Activated naive CD8-positive, alpha-beta T cell (primary cell): ENCODE data around the gene IGF2.

ENCODE experiments used
- H3K27ac Mint-ChIP-seq: one replicate; pipeline ENCODE4 v1.8.0; 2021; ENCODE audit warnings: mixed read lengths
- H3K27me3 Mint-ChIP-seq: one replicate; pipeline ENCODE4 v1.8.0; 2021; ENCODE audit warnings: mixed read lengths
- H3K36me3 Mint-ChIP-seq: one replicate; pipeline ENCODE4 v1.8.0; 2021; ENCODE audit warnings: mixed read lengths
- H3K4me1 Mint-ChIP-seq: one replicate; pipeline ENCODE4 v1.8.0; 2021; ENCODE audit warnings: low read depth, mixed read lengths
- H3K4me3 Mint-ChIP-seq: one replicate; pipeline ENCODE4 v1.8.0; 2021; ENCODE audit warnings: mild to moderate bottlenecking, mixed read lengths
- H3K9me3 Mint-ChIP-seq: one replicate; pipeline ENCODE4 v1.8.0; 2021; ENCODE audit warnings: low read depth, mixed read lengths

IGF2 gene

GRCh38 chr11:2101171-2101675 lies 38.0 kb downstream of the IGF2 start:
- H3K27me3 Mint-ChIP-seq: no peaks in the 10 kb centered on the region
- no peak overlapping the region for H3K27ac Mint-ChIP-seq
- peaks cover 2% of the 10 kb centered on the region for H3K4me1 Mint-ChIP-seq
- no peak overlapping the region for H3K4me3 Mint-ChIP-seq
- no peaks in the 10 kb centered on the region for H3K9me3 Mint-ChIP-seq
- no peaks in the 10 kb centered on the region for H3K36me3 Mint-ChIP-seq

- Mint-ChIP-seq H3K27me3 (no peaks in the 10 kb centered on the region), H3K4me1 (peaks cover 2% of the 10 kb centered on the region), H3K36me3 (no peaks in the 10 kb centered on the region), H3K4me3 (no peak overlapping the region), H3K27ac (no peak overlapping the region), H3K9me3 (no peaks in the 10 kb centered on the region)
Observed at GRCh38 chr11:2100361-2101170, 38.6 kb downstream of the IGF2 start.

- Mint-ChIP-seq H3K9me3 (no peaks in the 10 kb centered on the region), H3K4me3 (no peak overlapping the region), H3K27me3 (no peaks in the 10 kb centered on the region), H3K4me1 (peaks cover 2% of the 10 kb centered on the region), H3K27ac (no peak overlapping the region), H3K36me3 (no peaks in the 10 kb centered on the region)
Observed at GRCh38 chr11:2099516-2100349, 39.5 kb downstream of the IGF2 start.

GRCh38 chr11:2098691-2099515 lies 40.3 kb downstream of the IGF2 start:
- peaks cover 2% of the 10 kb centered on the region for H3K4me1 Mint-ChIP-seq
- H3K27me3 Mint-ChIP-seq: no peaks in the 10 kb centered on the region
- no peak overlapping the region for H3K4me3 Mint-ChIP-seq
- no peaks in the 10 kb centered on the region for H3K9me3 Mint-ChIP-seq
- no peak overlapping the region for H3K27ac Mint-ChIP-seq
- no peaks in the 10 kb centered on the region for H3K36me3 Mint-ChIP-seq

- H3K4me1 Mint-ChIP-seq: peaks cover 6% of the 10 kb centered on the region
- no peak overlapping the region for H3K4me3 Mint-ChIP-seq
- H3K9me3 Mint-ChIP-seq: no peaks in the 10 kb centered on the region
- peaks cover 2% of the 10 kb centered on the region for H3K27me3 Mint-ChIP-seq
- H3K36me3 Mint-ChIP-seq: no peaks in the 10 kb centered on the region
- no peak overlapping the region for H3K27ac Mint-ChIP-seq
Observed at GRCh38 chr11:2097998-2098690, 41.0 kb downstream of the IGF2 start.

GRCh38 chr11:2097356-2097997 lies 41.7 kb downstream of the IGF2 start:
- Mint-ChIP-seq H3K36me3 (no peaks in the 10 kb centered on the region), H3K27ac (no peak overlapping the region), H3K4me3 (no peak overlapping the region)

GRCh38 chr11:2096919-2097301 lies 42.3 kb downstream of the IGF2 start:
- Mint-ChIP-seq H3K36me3 (no peaks in the 10 kb centered on the region), H3K4me3 (no peak overlapping the region), H3K27me3 (peaks cover 2% of the 10 kb centered on the region), H3K4me1 (peaks cover 9% of the 10 kb centered on the region), H3K27ac (no peak overlapping the region), H3K9me3 (no peaks in the 10 kb centered on the region)

More at GRCh38 chr11:2097356-2097997, 41.7 kb downstream of the IGF2 start:
- H3K9me3 Mint-ChIP-seq: no peaks in the 10 kb centered on the region
- peaks cover 9% of the 10 kb centered on the region for H3K4me1 Mint-ChIP-seq
- H3K27me3 Mint-ChIP-seq: peaks cover 2% of the 10 kb centered on the region

- H3K36me3 Mint-ChIP-seq: no peaks in the 10 kb centered on the region
- H3K4me1 Mint-ChIP-seq: peaks cover 9% of the 10 kb centered on the region
- H3K27me3 Mint-ChIP-seq: peaks cover 4% of the 10 kb centered on the region
- no peaks in the 10 kb centered on the region for H3K9me3 Mint-ChIP-seq
- H3K27ac Mint-ChIP-seq: no peak overlapping the region
- no peak overlapping the region for H3K4me3 Mint-ChIP-seq
Observed at GRCh38 chr11:2096011-2096918, 42.9 kb downstream of the IGF2 start.

- Mint-ChIP-seq H3K9me3 (no peaks in the 10 kb centered on the region), H3K27ac (no peak overlapping the region), H3K36me3 (no peaks in the 10 kb centered on the region), H3K27me3 (peaks cover 4% of the 10 kb centered on the region), H3K4me1 (peaks cover 9% of the 10 kb centered on the region), H3K4me3 (no peak overlapping the region)
Observed at GRCh38 chr11:2095542-2095941, 43.6 kb downstream of the IGF2 start.

- no peak overlapping the region for H3K4me3 Mint-ChIP-seq
- H3K36me3 Mint-ChIP-seq: no peaks in the 10 kb centered on the region
- H3K27ac Mint-ChIP-seq: no peak overlapping the region
- H3K9me3 Mint-ChIP-seq: no peaks in the 10 kb centered on the region
- H3K27me3 Mint-ChIP-seq: peaks cover 4% of the 10 kb centered on the region
- peaks cover 8% of the 10 kb centered on the region for H3K4me1 Mint-ChIP-seq
Observed at GRCh38 chr11:2095198-2095520, 44.0 kb downstream of the IGF2 start.

GRCh38 chr11:2094354-2095197 lies 44.6 kb downstream of the IGF2 start:
- peaks cover 7% of the 10 kb centered on the region for H3K4me1 Mint-ChIP-seq
- no peak overlapping the region for H3K4me3 Mint-ChIP-seq
- H3K27me3 Mint-ChIP-seq: peaks cover 4% of the 10 kb centered on the region
- no peak overlapping the region for H3K27ac Mint-ChIP-seq
- no peaks in the 10 kb centered on the region for H3K9me3 Mint-ChIP-seq
- H3K36me3 Mint-ChIP-seq: no peaks in the 10 kb centered on the region

GRCh38 chr11:2093575-2094353 lies 45.4 kb downstream of the IGF2 start:
- Mint-ChIP-seq H3K27ac (no peak overlapping the region), H3K27me3 (peaks cover 4% of the 10 kb centered on the region), H3K4me3 (no peak overlapping the region), H3K36me3 (no peaks in the 10 kb centered on the region), H3K4me1 (peaks cover 7% of the 10 kb centered on the region), H3K9me3 (no peaks in the 10 kb centered on the region)
